ENCODE measurements around the gene HTR4.

HTR4 gene

DNA sequence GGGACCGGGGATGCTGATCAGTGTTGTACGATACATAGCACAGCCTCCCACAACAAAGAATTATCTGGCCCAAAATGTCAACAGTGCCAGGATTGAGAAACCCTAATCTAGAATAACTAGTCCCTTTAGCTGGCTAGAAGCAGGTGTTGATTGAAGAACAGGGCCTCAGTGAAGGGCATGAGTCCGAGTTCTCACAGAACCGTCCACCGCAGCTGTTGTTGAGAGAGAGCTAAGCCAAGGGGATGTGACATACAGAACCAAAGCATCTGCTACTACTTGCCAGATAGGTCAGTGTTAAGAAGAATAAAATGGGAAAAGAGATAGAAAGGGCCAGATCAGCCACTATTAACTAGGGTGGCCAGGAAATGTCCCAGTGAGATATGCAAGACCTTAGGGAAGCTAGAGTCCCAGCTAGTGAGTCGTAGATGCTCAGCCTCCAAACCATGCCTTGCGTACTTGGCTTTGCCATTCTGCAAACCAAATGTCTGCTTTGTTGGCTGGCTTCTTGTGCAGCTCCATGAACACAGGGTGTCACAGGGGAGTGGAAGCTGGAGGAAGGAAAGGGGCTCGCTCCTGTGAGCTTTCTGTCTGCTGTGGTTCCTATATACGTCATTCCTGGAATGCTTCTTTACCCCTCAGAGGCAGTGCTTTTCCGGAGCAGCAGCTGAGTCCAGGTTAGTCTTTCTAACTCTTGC, 201.7 kb downstream of the HTR4 start:
- no peak overlapping the region for H3K18ac ChIP-seq (ENCODE audit: low read length)
- H2AK5ac ChIP-seq (ENCODE audit: low read depth, low read length): no peak overlapping the region
- no peak overlapping the region for H2BK5ac ChIP-seq (ENCODE audit: low read length)
- H3K9me3 ChIP-seq (replicated peaks in 1 of 2; ENCODE audit: control insufficient read depth in 2 of 2, insufficient read depth in 1 of 2, low read depth in 1 of 2, low read length in 2 of 2): no peaks in the 10 kb centered on the region
- no peak overlapping the region for H3K9ac ChIP-seq (ENCODE audit: low read depth, low read length, poor library complexity)
- H3K4me1 ChIP-seq (ENCODE audit: control insufficient read depth in 2 of 2, insufficient read depth in 1 of 2, low read depth in 1 of 2, low read length in 2 of 2): no peaks in the 10 kb centered on the region
- no peak overlapping the region for H3K4me3 ChIP-seq (ENCODE audit: low read length in 2 of 2)
- DNase-seq (ENCODE audit: low spot score): no peak
- no CpG with 5 or more reads among the region's 10 CpGs for WGBS, 2 donors (ENCODE audit: extremely low coverage in 2 of 2, insufficient read length in 2 of 2, insufficient replicate concordance in 1 of 2)
- no peaks in the 10 kb centered on the region for H3K36me3 ChIP-seq (replicated peaks in 1 of 2; ENCODE audit: control insufficient read depth in 2 of 2, insufficient read depth in 2 of 2, low read length in 2 of 2)
- no peak overlapping the region for H2AFZ ChIP-seq (ENCODE audit: low read length)
- no peak overlapping the region for H4K91ac ChIP-seq (ENCODE audit: low read depth, low read length, poor library complexity)
- H2BK15ac ChIP-seq (ENCODE audit: low read length): no peak overlapping the region
- H2BK12ac ChIP-seq (ENCODE audit: low read length): no peak overlapping the region
- no peak overlapping the region for H3K4ac ChIP-seq (ENCODE audit: low read length)
- no peak overlapping the region for H2BK120ac ChIP-seq (ENCODE audit: low read depth, low read length)
- H3K14ac ChIP-seq (ENCODE audit: low read length): no peak overlapping the region
- H3K79me1 ChIP-seq (ENCODE audit: low read depth, low read length): no peaks in the 10 kb centered on the region
- no peaks in the 10 kb centered on the region for H3K27me3 ChIP-seq (ENCODE audit: control insufficient read depth in 3 of 3, insufficient read depth in 3 of 3, low read depth in 1 of 3, low read length in 3 of 3)
- H3K4me2 ChIP-seq (ENCODE audit: insufficient read depth, low read length, poor library complexity, severe bottlenecking): no peak overlapping the region
- H4K8ac ChIP-seq (ENCODE audit: low read depth, low read length): no peak overlapping the region
- no peak overlapping the region for H3K23ac ChIP-seq (ENCODE audit: low read depth, low read length, poor library complexity)
- no peak overlapping the region for H3K27ac ChIP-seq (replicated peaks; ENCODE audit: low read length)

DNA sequence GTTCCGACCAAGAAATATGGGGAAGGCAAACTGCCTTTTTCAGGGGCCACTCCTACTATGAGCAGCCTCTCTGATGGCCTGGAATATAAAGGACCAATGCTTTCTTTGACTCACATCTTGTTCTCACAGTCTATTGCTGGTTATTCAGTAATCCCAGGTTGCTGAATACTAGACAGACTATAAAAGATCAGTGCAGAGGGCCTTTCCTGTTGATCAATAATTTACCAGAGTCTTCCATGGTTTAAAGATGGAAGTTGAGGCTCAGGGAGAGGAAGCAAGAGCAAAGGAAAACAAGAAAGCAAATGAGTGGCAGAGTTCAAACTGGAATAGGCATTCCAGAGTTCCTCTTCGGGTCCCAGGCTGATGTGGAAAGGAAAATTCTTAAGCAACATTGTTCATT, 207.7 kb downstream of the HTR4 start:
- Histone ChIP-seq H3K4me2 (ENCODE audit: insufficient read depth, low read length, poor library complexity, severe bottlenecking) (no peak overlapping the region), H4K91ac (ENCODE audit: low read depth, low read length, poor library complexity) (no peak overlapping the region), H3K23ac (ENCODE audit: low read depth, low read length, poor library complexity) (no peak overlapping the region), H4K8ac (ENCODE audit: low read depth, low read length) (no peak overlapping the region), H3K27me3 (ENCODE audit: control insufficient read depth in 3 of 3, insufficient read depth in 3 of 3, low read depth in 1 of 3, low read length in 3 of 3) (no peaks in the 10 kb centered on the region), H3K79me1 (ENCODE audit: low read depth, low read length) (no peaks in the 10 kb centered on the region), H3K9me3 (replicated peaks in 1 of 2; ENCODE audit: control insufficient read depth in 2 of 2, insufficient read depth in 1 of 2, low read depth in 1 of 2, low read length in 2 of 2) (no peaks in the 10 kb centered on the region), H2AFZ (ENCODE audit: low read length) (no peak overlapping the region), H3K4ac (ENCODE audit: low read length) (no peak overlapping the region), H2BK15ac (ENCODE audit: low read length) (no peak overlapping the region), H2BK12ac (ENCODE audit: low read length) (no peak overlapping the region), H2AK5ac (ENCODE audit: low read depth, low read length) (no peak overlapping the region), H3K4me3 (ENCODE audit: low read length in 2 of 2) (no peak overlapping the region), H3K18ac (ENCODE audit: low read length) (no peak overlapping the region), H3K4me1 (ENCODE audit: control insufficient read depth in 2 of 2, insufficient read depth in 1 of 2, low read depth in 1 of 2, low read length in 2 of 2) (peaks cover 0 to 2% of the 10 kb centered on the region in 2 donors), H3K36me3 (replicated peaks in 1 of 2; ENCODE audit: control insufficient read depth in 2 of 2, insufficient read depth in 2 of 2, low read length in 2 of 2) (peaks cover 5 to 20% of the 10 kb centered on the region in 2 donors), H2BK120ac (ENCODE audit: low read depth, low read length) (no peak overlapping the region), H3K9ac (ENCODE audit: low read depth, low read length, poor library complexity) (no peak overlapping the region), H3K27ac (replicated peaks; ENCODE audit: low read length) (no peak overlapping the region), H3K14ac (ENCODE audit: low read length) (no peak overlapping the region), H2BK5ac (ENCODE audit: low read length) (no peak overlapping the region)
- no CpG with 5 or more reads among the region's 2 CpGs for WGBS, 2 donors (ENCODE audit: extremely low coverage in 2 of 2, insufficient read length in 2 of 2, insufficient replicate concordance in 1 of 2)
- DNase-seq (ENCODE audit: low spot score): no peak

DNA sequence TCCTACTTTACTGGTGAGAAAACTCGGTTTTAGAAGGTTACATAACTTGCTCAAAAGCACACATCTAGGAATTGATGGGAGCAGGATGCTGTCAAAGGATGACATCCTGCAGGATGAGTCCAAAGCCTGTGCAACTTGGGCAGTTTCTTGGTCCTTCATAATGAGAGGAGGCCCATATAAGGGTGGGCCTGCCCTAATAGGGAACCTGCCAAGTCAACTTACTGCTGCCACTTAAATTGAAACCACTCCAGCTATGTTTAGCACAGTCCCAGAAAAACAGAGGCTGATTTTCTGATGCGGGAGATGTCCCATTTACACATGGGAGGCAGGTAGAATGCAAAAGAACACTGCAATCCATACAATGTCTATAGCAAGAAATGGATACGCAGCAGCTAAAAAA, 208.7 kb downstream of the HTR4 start:
- Histone ChIP-seq H2BK12ac (ENCODE audit: low read length) (no peak overlapping the region), H3K14ac (ENCODE audit: low read length) (no peak overlapping the region), H2AK5ac (ENCODE audit: low read depth, low read length) (no peak overlapping the region), H3K9ac (ENCODE audit: low read depth, low read length, poor library complexity) (no peak overlapping the region), H3K9me3 (replicated peaks in 1 of 2; ENCODE audit: control insufficient read depth in 2 of 2, insufficient read depth in 1 of 2, low read depth in 1 of 2, low read length in 2 of 2) (no peaks in the 10 kb centered on the region), H4K8ac (ENCODE audit: low read depth, low read length) (no peak overlapping the region), H4K91ac (ENCODE audit: low read depth, low read length, poor library complexity) (no peak overlapping the region), H2BK120ac (ENCODE audit: low read depth, low read length) (no peak overlapping the region), H3K36me3 (replicated peaks in 1 of 2; ENCODE audit: control insufficient read depth in 2 of 2, insufficient read depth in 2 of 2, low read length in 2 of 2) (peaks cover 8 to 30% of the 10 kb centered on the region in 2 donors), H3K27me3 (ENCODE audit: control insufficient read depth in 3 of 3, insufficient read depth in 3 of 3, low read depth in 1 of 3, low read length in 3 of 3) (no peaks in the 10 kb centered on the region), H3K27ac (replicated peaks; ENCODE audit: low read length) (no peak overlapping the region), H3K23ac (ENCODE audit: low read depth, low read length, poor library complexity) (no peak overlapping the region), H3K4me1 (ENCODE audit: control insufficient read depth in 2 of 2, insufficient read depth in 1 of 2, low read depth in 1 of 2, low read length in 2 of 2) (peaks cover 0 to 2% of the 10 kb centered on the region in 2 donors), H2AFZ (ENCODE audit: low read length) (no peak overlapping the region), H3K4me2 (ENCODE audit: insufficient read depth, low read length, poor library complexity, severe bottlenecking) (no peak overlapping the region), H2BK15ac (ENCODE audit: low read length) (no peak overlapping the region), H3K79me1 (ENCODE audit: low read depth, low read length) (no peaks in the 10 kb centered on the region), H3K4me3 (ENCODE audit: low read length in 2 of 2) (no peak overlapping the region), H3K18ac (ENCODE audit: low read length) (no peak overlapping the region), H3K4ac (ENCODE audit: low read length) (no peak overlapping the region), H2BK5ac (ENCODE audit: low read length) (no peak overlapping the region)
- DNase-seq (ENCODE audit: low spot score): no peak
- WGBS, 2 donors (ENCODE audit: extremely low coverage in 2 of 2, insufficient read length in 2 of 2, insufficient replicate concordance in 1 of 2): no CpG with 5 or more reads among the region's 3 CpGs

DNA sequence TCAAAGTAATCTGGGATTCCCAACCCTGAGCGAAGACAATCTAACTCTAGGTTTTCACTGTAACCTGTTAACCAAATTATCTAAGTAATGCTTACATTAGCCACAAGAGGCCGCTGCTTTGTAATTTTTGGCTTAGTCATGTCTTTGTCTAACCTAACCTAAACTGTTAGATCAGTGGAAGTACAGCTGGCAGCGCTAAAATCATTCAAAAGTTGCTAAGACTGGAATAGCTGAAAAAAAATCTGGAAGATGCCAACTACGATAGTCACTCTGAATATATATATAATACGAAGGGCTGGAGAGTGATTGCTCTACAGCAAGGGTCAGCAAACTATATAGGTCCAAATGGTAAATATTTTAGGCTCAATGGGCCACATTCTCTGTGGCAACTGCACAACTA, 210.3 kb downstream of the HTR4 start:
- Histone ChIP-seq H3K4me2 (ENCODE audit: insufficient read depth, low read length, poor library complexity, severe bottlenecking) (no peak overlapping the region), H2BK120ac (ENCODE audit: low read depth, low read length) (no peak overlapping the region), H3K14ac (ENCODE audit: low read length) (no peak overlapping the region), H3K9ac (ENCODE audit: low read depth, low read length, poor library complexity) (no peak overlapping the region), H3K18ac (ENCODE audit: low read length) (no peak overlapping the region), H2BK5ac (ENCODE audit: low read length) (no peak overlapping the region), H3K4me3 (ENCODE audit: low read length in 2 of 2) (no peak overlapping the region), H3K27me3 (ENCODE audit: control insufficient read depth in 3 of 3, insufficient read depth in 3 of 3, low read depth in 1 of 3, low read length in 3 of 3) (no peaks in the 10 kb centered on the region), H2AFZ (ENCODE audit: low read length) (no peak overlapping the region), H3K27ac (replicated peaks; ENCODE audit: low read length) (no peak overlapping the region), H3K79me1 (ENCODE audit: low read depth, low read length) (no peaks in the 10 kb centered on the region), H2AK5ac (ENCODE audit: low read depth, low read length) (no peak overlapping the region), H4K8ac (ENCODE audit: low read depth, low read length) (no peak overlapping the region), H3K36me3 (replicated peaks in 1 of 2; ENCODE audit: control insufficient read depth in 2 of 2, insufficient read depth in 2 of 2, low read length in 2 of 2) (peaks cover 8 to 46% of the 10 kb centered on the region in 2 donors), H3K4me1 (ENCODE audit: control insufficient read depth in 2 of 2, insufficient read depth in 1 of 2, low read depth in 1 of 2, low read length in 2 of 2) (peaks cover 0 to 2% of the 10 kb centered on the region in 2 donors), H4K91ac (ENCODE audit: low read depth, low read length, poor library complexity) (no peak overlapping the region), H3K4ac (ENCODE audit: low read length) (no peak overlapping the region), H2BK12ac (ENCODE audit: low read length) (no peak overlapping the region), H2BK15ac (ENCODE audit: low read length) (no peak overlapping the region), H3K9me3 (replicated peaks in 1 of 2; ENCODE audit: control insufficient read depth in 2 of 2, insufficient read depth in 1 of 2, low read depth in 1 of 2, low read length in 2 of 2) (no peaks in the 10 kb centered on the region), H3K23ac (ENCODE audit: low read depth, low read length, poor library complexity) (no peak overlapping the region)
- DNase-seq (ENCODE audit: low spot score): peak; percentile 55
- WGBS, 2 donors (ENCODE audit: extremely low coverage in 2 of 2, insufficient read length in 2 of 2, insufficient replicate concordance in 1 of 2): no CpG with 5 or more reads among the region's 5 CpGs
